Nasal cavity respiratory epithelium epithelial cell of viscerocranial mucosa (primary cell): Measurements from ENCODE around the gene NAXD. TPM values are rescaled to one million over a fixed set of nuclear protein-coding genes. Genes with fewer than 3 reads are reported as not detected.

ENCODE experiments used
- total RNA-seq: library from RNA; depleted of rRNA; stranded (reverse); fragments of >200 nt; gene quantifications from 2 replicates; pipeline ENCODE4 v1.2.3, GENCODE V29; 2014

The NAXD gene
- 20.5 and 26.1 TPM in 2 replicates for total RNA-seq

GRCh38 chr13:110615322-110616102, at the start of gene NAXD:
TSS of gene NAXD (plus strand) at chr13:110615545. CDS start at chr13:110615602, 57 bp downstream.

Other genes starting within 250 kb of the NAXD start
- 3.1 and 5.3 TPM in 2 replicates for gene RAB20, start 53.8 kb upstream of the NAXD start, total RNA-seq
- 57.8 and 137 TPM in 2 replicates for gene CARS2, start 90.6 kb downstream of the NAXD start, total RNA-seq
- 18.1 and 20.2 TPM in 2 replicates for gene ING1, start 98.2 kb downstream of the NAXD start, total RNA-seq